HEK293 (cell line): ENCODE results near the gene FASN.
A peak's percentile ranks its signal among the peaks of the same experiment; 100 is the strongest.

Experiments
- CTCF ChIA-PET: fragments of 350-600 bp; formaldehyde crosslinking; extraction: SDS; loops from one replicate; lab custom pipeline; 2021; ENCODE audit warnings: antibody characterized with exemption; lab: Yijun Ruan, JAX
- POLR2A ChIA-PET: fragments of 300-600 bp; formaldehyde crosslinking; extraction: SDS; loops from one replicate; lab custom pipeline; 2020; ENCODE audit warnings: antibody characterized with exemption, inconsistent platforms; lab: Yijun Ruan, JAX
- H3K27ac ChIP-seq: fragments of 200-500 bp; sonication (Bioruptor generic); 2 replicates; pipeline ENCODE4 v1.5.1; 2014; ENCODE audit warnings: low read depth, low read length, control low read depth, inconsistent platforms; ENCODE audit errors: extremely low read depth
- H3K36me3 ChIP-seq, 2 experiments: fragments of 200-500 bp in 1 of 2; sonication (Bioruptor generic) in 1 of 2; 1 replicate in 1 of 2; 2 replicates in 1 of 2; pipeline ENCODE4 v1.5.1; 2014 to 2017; ENCODE audit warnings: inconsistent platforms in 2 of 2, low read length in 2 of 2; ENCODE audit not compliant: control insufficient read depth in 2 of 2, insufficient read depth in 1 of 2
- H3K4me1 ChIP-seq: fragments of 200-500 bp; sonication (Bioruptor generic); 2 replicates; pipeline ENCODE4 v1.5.1; 2014; ENCODE audit warnings: mild to moderate bottlenecking, low read length, inconsistent platforms; ENCODE audit not compliant: control insufficient read depth, insufficient read depth
- H3K4me3 ChIP-seq: 2 replicates; pipeline ENCODE4 v1.5.1; 2011; ENCODE audit warnings: low read depth, mild to moderate bottlenecking, control low read depth, low read length, moderate library complexity
- H3K9me3 ChIP-seq: fragments of 200-500 bp; sonication (Bioruptor generic); 2 replicates; pipeline ENCODE4 v1.5.1; 2014; ENCODE audit warnings: low read depth, low read length, inconsistent platforms; ENCODE audit not compliant: control insufficient read depth, insufficient read depth
- ATF2 ChIP-seq: fragments of 450-650 bp; formaldehyde crosslinking; IDR thresholded peaks from 2 replicates; pipeline ENCODE4 v1.5.1; 2016; ENCODE audit warnings: missing biosample characterization, missing genetic modification characterization, low read depth
- EGR2 ChIP-seq: fragments of 450-650 bp; formaldehyde crosslinking; IDR thresholded peaks from 2 replicates; pipeline ENCODE4 v1.5.1; 2016; ENCODE audit warnings: low read depth, missing biosample characterization, missing genetic modification characterization
- FEZF1 ChIP-seq: fragments of 450-650 bp; formaldehyde crosslinking; IDR thresholded peaks from 2 replicates; pipeline ENCODE4 v1.5.1; 2016; ENCODE audit warnings: missing biosample characterization, missing genetic modification characterization
- GLI2 ChIP-seq: fragments of 450-650 bp; formaldehyde crosslinking; IDR thresholded peaks from 2 replicates; pipeline ENCODE4; 2017; ENCODE audit warnings: missing biosample characterization, missing genetic modification characterization, low read depth, borderline replicate concordance
- IKZF3 ChIP-seq: fragments of 450-650 bp; IDR thresholded peaks from 2 replicates; pipeline ENCODE4 v1.5.0; 2018; ENCODE audit warnings: missing biosample characterization, mild to moderate bottlenecking, missing genetic modification characterization, moderate library complexity
- KLF7 ChIP-seq: fragments of 450-650 bp; formaldehyde crosslinking; IDR thresholded peaks from 2 replicates; pipeline ENCODE4 v1.5.1; 2016; ENCODE audit warnings: missing biosample characterization, missing genetic modification characterization, borderline replicate concordance
- OSR2 ChIP-seq: fragments of 450-650 bp; formaldehyde crosslinking; IDR thresholded peaks from 2 replicates; pipeline ENCODE4 v1.5.1; 2016; ENCODE audit warnings: missing biosample characterization, missing genetic modification characterization
- PBX3 ChIP-seq: sonication (generic); formaldehyde crosslinking; IDR thresholded peaks from 2 replicates; pipeline ENCODE4 v1.8.1; 2022; ENCODE audit warnings: mild to moderate bottlenecking, moderate library complexity, missing genetic modification reagents
- PRDM1 ChIP-seq: fragments of 450-650 bp; formaldehyde crosslinking; IDR thresholded peaks from 2 replicates; pipeline ENCODE4; 2016; ENCODE audit warnings: missing biosample characterization, missing genetic modification characterization
- SETDB1 ChIP-seq: IDR thresholded peaks from one replicate; pipeline ENCODE4 v1.6.1; 2017; ENCODE audit warnings: mild to moderate bottlenecking, low read length, moderate library complexity, mixed read lengths; ENCODE audit not compliant: insufficient read length
- ZBTB21 ChIP-seq: fragments of 450-650 bp; formaldehyde crosslinking; IDR thresholded peaks from 2 replicates; pipeline ENCODE4 v1.5.1; 2017; ENCODE audit warnings: missing biosample characterization, missing genetic modification characterization
- ZBTB6 ChIP-seq: fragments of 450-650 bp; formaldehyde crosslinking; IDR thresholded peaks from 2 replicates; pipeline ENCODE4 v1.5.1; 2017; ENCODE audit warnings: missing biosample characterization, missing genetic modification characterization
- ZFHX2 ChIP-seq: fragments of 450-650 bp; formaldehyde crosslinking; conservative IDR thresholded peaks from 2 replicates; pipeline ENCODE4 v1.5.1; 2016; ENCODE audit warnings: missing biosample characterization, missing genetic modification characterization
- ZIC2 ChIP-seq: fragments of 450-650 bp; formaldehyde crosslinking; IDR thresholded peaks from 2 replicates; pipeline ENCODE4 v1.5.1; 2016; ENCODE audit warnings: missing biosample characterization, missing genetic modification characterization
- ZNF202 ChIP-seq: fragments of 450-650 bp; formaldehyde crosslinking; IDR thresholded peaks from 2 replicates; pipeline ENCODE4 v1.5.1; 2016; ENCODE audit warnings: missing biosample characterization, missing genetic modification characterization, borderline replicate concordance
- ZNF223 ChIP-seq: fragments of 450-650 bp; formaldehyde crosslinking; IDR thresholded peaks from 2 replicates; pipeline ENCODE4 v1.5.1; 2016; ENCODE audit warnings: missing biosample characterization, missing genetic modification characterization
- ZNF341 ChIP-seq: fragments of 450-650 bp; formaldehyde crosslinking; IDR thresholded peaks from 2 replicates; pipeline ENCODE4; 2016; ENCODE audit warnings: low read depth, missing biosample characterization, missing genetic modification characterization
- ZNF391 ChIP-seq: fragments of 450-650 bp; formaldehyde crosslinking; IDR thresholded peaks from 2 replicates; pipeline ENCODE4 v1.5.1; 2016; ENCODE audit warnings: low read depth, missing biosample characterization, missing genetic modification characterization, borderline replicate concordance
- ZNF394 ChIP-seq: fragments of 450-650 bp; formaldehyde crosslinking; IDR thresholded peaks from 2 replicates; pipeline ENCODE4 v1.5.1; 2016; ENCODE audit warnings: missing biosample characterization, missing genetic modification characterization, mild to moderate bottlenecking, moderate library complexity, borderline replicate concordance
- ZNF416 ChIP-seq: fragments of 450-650 bp; formaldehyde crosslinking; IDR thresholded peaks from 2 replicates; pipeline ENCODE4 v1.5.1; 2016; ENCODE audit warnings: missing biosample characterization, missing genetic modification characterization
- ZNF423 ChIP-seq: fragments of 450-650 bp; formaldehyde crosslinking; IDR thresholded peaks from 2 replicates; pipeline ENCODE4 v1.5.1; 2016; ENCODE audit warnings: missing biosample characterization, missing genetic modification characterization
- ZNF48 ChIP-seq: fragments of 450-650 bp; formaldehyde crosslinking; IDR thresholded peaks from 2 replicates; pipeline ENCODE4 v1.5.1; 2016; ENCODE audit warnings: missing biosample characterization, missing genetic modification characterization
- ZNF514 ChIP-seq: fragments of 450-650 bp; formaldehyde crosslinking; IDR thresholded peaks from 2 replicates; pipeline ENCODE4 v1.5.1; 2016; ENCODE audit warnings: missing biosample characterization, missing genetic modification characterization
- ZNF610 ChIP-seq: fragments of 450-650 bp; formaldehyde crosslinking; IDR thresholded peaks from 2 replicates; pipeline ENCODE4 v1.5.1; 2016; ENCODE audit warnings: missing biosample characterization, missing genetic modification characterization, borderline replicate concordance
- ZNF623 ChIP-seq: fragments of 450-650 bp; formaldehyde crosslinking; IDR thresholded peaks from 2 replicates; pipeline ENCODE4 v1.5.1; 2016; ENCODE audit warnings: missing biosample characterization, missing genetic modification characterization
- ZNF776 ChIP-seq: fragments of 450-650 bp; formaldehyde crosslinking; IDR thresholded peaks from 2 replicates; pipeline ENCODE4 v1.5.0; 2017; ENCODE audit warnings: missing biosample characterization, missing genetic modification characterization, borderline replicate concordance
- ZXDB ChIP-seq: fragments of 450-650 bp; formaldehyde crosslinking; IDR thresholded peaks from 2 replicates; pipeline ENCODE4 v1.5.1; 2016; ENCODE audit warnings: missing biosample characterization, missing genetic modification characterization

Gene FASN

GRCh38 chr17:82055023-82055964, 42.7 kb downstream of the FASN start:
- Histone ChIP-seq H3K4me3 (no peak overlapping the region), H3K27ac (peak overlapping the region; percentile 37; the same call in 1 of the 2 replicates), H3K36me3 (peaks cover 3 to 78% of the 10 kb centered on the region in 2 experiments; a peak in 2 of 3 replicates), H3K4me1 (peaks cover 7% of the 10 kb centered on the region), H3K9me3 (no peaks in the 10 kb centered on the region)
- TF ChIP-seq IKZF3 (0 out of 2 replicates have a peak, but pooled peaks have one; percentile 37), EGR2 (tag by site-specific recombination) (peak; percentile 88), ZNF48 (tag by site-specific recombination) (no peak), GLI2 (tag by site-specific recombination) (no peak), FEZF1 (tag by site-specific recombination) (0 out of 2 replicates have a peak, but pooled peaks have one; percentile 11), ZFHX2 (tag by site-specific recombination) (peak; percentile 86), ZNF391 (tag by site-specific recombination) (no peak), ZNF610 (tag by site-specific recombination) (no peak), ZNF423 (tag by site-specific recombination) (peak; percentile 80; the same call in 1 of the 2 replicates), ZNF514 (tag by site-specific recombination) (no peak), SETDB1 (no peak), ZNF202 (tag by site-specific recombination) (no peak), ZNF223 (tag by site-specific recombination) (no peak), ZNF776 (tag by site-specific recombination) (no peak), KLF7 (no peak), ZXDB (tag by site-specific recombination) (no peak), PRDM1 (tag by site-specific recombination) (no peak), PBX3 (CRISPR knock-in tag) (peak; percentile 33; the same call in 1 of the 2 replicates), ZIC2 (tag by site-specific recombination) (peak; percentile 74), ZNF416 (tag by site-specific recombination) (no peak), ZNF341 (tag by site-specific recombination) (no peak), ZBTB21 (tag by site-specific recombination) (no peak), OSR2 (tag by site-specific recombination) (no peak), ATF2 (tag by site-specific recombination) (no peak), ZBTB6 (tag by site-specific recombination) (no peak), ZNF394 (no peak), ZNF623 (tag by site-specific recombination) (no peak)
- CTCF ChIA-PET, result interaction anchor here (1.3 to 1.7 kb wide), 2 partner anchors 17 to 25 kb away, joined by 5 to 9 read pairs; partner anchors contain the start of gene DCXR
- POLR2A ChIA-PET, result interaction anchor here (0.6 to 14.2 kb wide), 8 partner anchors 9 to 482 kb away, joined by 3 to 96 read pairs (median 4); partner anchors contain the start of genes CENPX, DCXR, LRRC45 and RAC3
